H1 (cell line): ENCODE results near the gene SCGB3A1.

Experiments
- CTCF ChIP-seq, 3 experiments: IDR thresholded peaks; 1 replicate in 2 of 3; 2 replicates in 1 of 3; pipeline versions ENCODE4 v1.5.1 to v1.6.1; 2011; ENCODE audit warnings: low read length in 3 of 3, mild to moderate bottlenecking in 3 of 3, inconsistent platforms in 2 of 3, low read depth in 1 of 3, moderate library complexity in 1 of 3; ENCODE audit not compliant: insufficient read depth in 1 of 3; ENCODE audit errors: control extremely low read depth in 1 of 3
- HDAC2 ChIP-seq, 2 experiments: fragments of 300-600 bp in 1 of 2; sonication (generic) in 1 of 2; IDR thresholded peaks; 2 replicates each; pipeline ENCODE4 v1.6.1; 2011 to 2012; ENCODE audit warnings: low read depth in 2 of 2, low read length in 2 of 2, mild to moderate bottlenecking in 2 of 2, moderate library complexity in 2 of 2, borderline replicate concordance in 1 of 2, inconsistent platforms in 1 of 2
- POLR2A ChIP-seq, 2 experiments: IDR thresholded peaks; 1 replicate in 1 of 2; 2 replicates in 1 of 2; pipeline ENCODE4 v1.6.1; 2011; ENCODE audit warnings: low read depth in 2 of 2, low read length in 2 of 2, mild to moderate bottlenecking in 2 of 2; ENCODE audit errors: control extremely low read depth in 1 of 2
- SP2 ChIP-seq: IDR thresholded peaks from 2 replicates; pipeline ENCODE4 v1.6.1; 2012; ENCODE audit warnings: mild to moderate bottlenecking, low read length, inconsistent platforms
- YY1 ChIP-seq: IDR thresholded peaks from 2 replicates; pipeline ENCODE4 v1.6.1; 2011; ENCODE audit warnings: low read depth, mild to moderate bottlenecking, low read length

- TF ChIP-seq SP2 (no peak), CTCF (IDR thresholded peaks at IDR 0.05; ENCODE audit: control extremely low read depth in 1 of 3, insufficient read depth in 1 of 3, low read depth in 1 of 3, low read length in 3 of 3) (no peak), POLR2A (IDR thresholded peaks at IDR 0.05; ENCODE audit: control extremely low read depth in 1 of 2, low read depth in 2 of 2, low read length in 2 of 2) (no peak), YY1 (no peak), HDAC2 (IDR thresholded peaks at IDR 0.05; ENCODE audit: borderline replicate concordance in 1 of 2, low read depth in 2 of 2, low read length in 2 of 2) (no peak)
Measured at GRCh38 chr5:180603076-180603594, 11.8 kb upstream of the SCGB3A1 start.
